Neutrophil (primary cell): ENCODE measurements around the gene PITPNC1.
"Not testable (repeated sequence)": the region's sequence is repeated elsewhere in the genome, so short reads cannot be mapped to it uniquely, and the experiment has no call there.

ENCODE experiments used
- H3K27ac ChIP-seq: fragments of 200-600 bp; sonication (generic); 2 replicates; pipeline ENCODE4 v1.5.1; 2016; ENCODE audit warnings: mild to moderate bottlenecking, moderate library complexity
- H3K27me3 ChIP-seq: fragments of 200-600 bp; sonication (generic); 2 replicates; pipeline ENCODE4 v1.6.0; 2016; ENCODE audit warnings: mild to moderate bottlenecking
- H3K36me3 ChIP-seq: fragments of 200-600 bp; sonication (generic); 2 replicates; pipeline ENCODE4 v1.5.1; 2017
- H3K4me1 ChIP-seq, 2 experiments: fragments of 200-600 bp in 1 of 2; sonication (generic) in 1 of 2; 1 replicate in 1 of 2; 2 replicates in 1 of 2; pipeline versions ENCODE4 v1.5.1 to v1.6.1; 2013 to 2016; ENCODE audit warnings: low read depth in 1 of 2, low read length in 1 of 2, mild to moderate bottlenecking in 1 of 2, moderate library complexity in 1 of 2; ENCODE audit not compliant: control insufficient read depth in 1 of 2, insufficient read depth in 1 of 2
- H3K4me3 ChIP-seq, 2 experiments: fragments of 200-600 bp in 1 of 2; sonication (generic) in 1 of 2; 1 replicate in 1 of 2; 2 replicates in 1 of 2; pipeline ENCODE4 v1.5.1; 2013 to 2016; ENCODE audit warnings: low read depth in 1 of 2, low read length in 1 of 2, mild to moderate bottlenecking in 1 of 2, moderate library complexity in 1 of 2
- H3K9me3 ChIP-seq: fragments of 200-600 bp; sonication (generic); 2 replicates; pipeline ENCODE4 v1.5.1; 2016
- CTCF ChIP-seq: fragments of 200-600 bp; sonication (generic); IDR thresholded peaks from 2 replicates; pipeline ENCODE4 v1.5.1; 2016; ENCODE audit warnings: antibody characterized with exemption

Gene PITPNC1

GRCh38 chr17:67511012-67511411 lies 133.9 kb downstream of the PITPNC1 start:
- H3K9me3 ChIP-seq = no peaks in the 10 kb centered on the region
- no peak for TF ChIP-seq CTCF
- H3K27ac ChIP-seq = no peak overlapping the region
- H3K36me3 ChIP-seq = no peaks in the 10 kb centered on the region
- H3K4me3 ChIP-seq = no peak overlapping the region
- peaks cover 12 to 28% of the 10 kb centered on the region in 2 experiments for H3K4me1 ChIP-seq
- H3K27me3 ChIP-seq = no peaks in the 10 kb centered on the region

GRCh38 chr17:67511804-67512203 lies 134.7 kb downstream of the PITPNC1 start:
- H3K27me3 ChIP-seq = no peaks in the 10 kb centered on the region
- H3K4me1 ChIP-seq = peaks cover 12 to 28% of the 10 kb centered on the region in 2 experiments
- TF ChIP-seq CTCF = no peak

GRCh38 chr17:67514998-67515397 lies 137.9 kb downstream of the PITPNC1 start:
- no peaks in the 10 kb centered on the region for H3K36me3 ChIP-seq
- peaks cover 10 to 25% of the 10 kb centered on the region in 2 experiments for H3K4me1 ChIP-seq
- H3K9me3 ChIP-seq = no peaks in the 10 kb centered on the region
- no peak overlapping the region for H3K27ac ChIP-seq
- H3K27me3 ChIP-seq = no peaks in the 10 kb centered on the region
- no peak overlapping the region for H3K4me3 ChIP-seq
- TF ChIP-seq CTCF = no peak

More at GRCh38 chr17:67511804-67512203, 134.7 kb downstream of the PITPNC1 start:
- H3K27ac ChIP-seq = no peak overlapping the region
- no peaks in the 10 kb centered on the region for H3K36me3 ChIP-seq
- H3K4me3 ChIP-seq = no peak overlapping the region
- H3K9me3 ChIP-seq = no peaks in the 10 kb centered on the region

GRCh38 chr17:67515490-67516083 lies 138.5 kb downstream of the PITPNC1 start:
- H3K36me3 ChIP-seq = no peaks in the 10 kb centered on the region
- H3K4me1 ChIP-seq = peaks cover 8 to 25% of the 10 kb centered on the region in 2 experiments
- no peaks in the 10 kb centered on the region for H3K27me3 ChIP-seq
- no peak overlapping the region for H3K27ac ChIP-seq
- no peak for TF ChIP-seq CTCF
- no peaks in the 10 kb centered on the region for H3K9me3 ChIP-seq
- H3K4me3 ChIP-seq = no peak overlapping the region

- peaks cover 12 to 24% of the 10 kb centered on the region in 2 experiments for H3K4me1 ChIP-seq
- not testable (repeated sequence) for H3K9me3 ChIP-seq, H3K4me3 ChIP-seq, H3K27ac ChIP-seq, H3K27me3 ChIP-seq, H3K36me3 ChIP-seq
These were observed 139.5 kb downstream of the PITPNC1 start for GRCh38 chr17:67516571-67516970.

GRCh38 chr17:67517325-67517724 lies 140.2 kb downstream of the PITPNC1 start:
- H3K27me3 ChIP-seq = no peaks in the 10 kb centered on the region
- H3K9me3 ChIP-seq = no peaks in the 10 kb centered on the region
- no peak overlapping the region for H3K4me3 ChIP-seq
- no peak for TF ChIP-seq CTCF
- H3K36me3 ChIP-seq = no peaks in the 10 kb centered on the region
- no peak overlapping the region for H3K27ac ChIP-seq
- peaks cover 12 to 24% of the 10 kb centered on the region in 2 experiments for H3K4me1 ChIP-seq
